ENCODE results near the gene BBS9.

BBS9 gene

DNA sequence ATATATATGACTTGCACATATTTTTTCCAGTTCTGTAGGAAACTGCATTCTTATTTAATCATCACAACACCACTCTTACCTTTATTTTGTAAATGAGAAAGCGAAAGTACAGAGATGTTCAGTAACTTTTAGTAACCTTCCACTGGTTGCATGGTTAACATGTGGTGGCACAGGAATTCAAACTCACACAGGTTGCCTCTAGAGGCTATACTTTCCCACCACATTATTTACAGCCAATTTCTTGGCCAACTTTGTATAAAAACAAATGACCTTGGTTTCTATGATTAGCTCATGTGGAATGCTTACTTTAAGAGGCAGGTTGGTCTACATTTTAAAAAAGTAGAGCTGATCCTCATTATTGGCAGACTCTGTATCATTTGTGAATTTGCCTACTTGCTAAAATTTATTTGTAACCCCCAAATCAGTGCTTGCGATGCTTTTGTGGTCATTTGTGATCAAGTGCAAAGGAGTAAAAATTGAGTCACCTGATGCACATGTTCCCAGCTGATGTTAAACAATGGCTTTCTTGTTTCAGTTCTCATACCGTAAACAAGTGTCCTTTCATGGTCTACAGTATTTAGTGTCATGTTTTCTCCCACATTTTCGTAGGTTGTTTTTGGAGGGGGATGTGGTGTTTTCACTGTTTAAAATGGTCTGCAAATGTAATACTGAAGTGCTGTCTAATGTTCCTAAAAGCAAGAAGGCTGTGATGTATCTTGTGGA lies 14.8 kb downstream of the BBS9 start:
- no peak for DNase-seq (ENCODE audit: low spot score)
- in situ Hi-C loops (cut with MboI; ENCODE audit: low pct_unique_long_range_greater_than_20kb, low sequenced_read_pairs, unreplicated experiment), result no loop called here
- TF ChIP-seq, protein P1, sequence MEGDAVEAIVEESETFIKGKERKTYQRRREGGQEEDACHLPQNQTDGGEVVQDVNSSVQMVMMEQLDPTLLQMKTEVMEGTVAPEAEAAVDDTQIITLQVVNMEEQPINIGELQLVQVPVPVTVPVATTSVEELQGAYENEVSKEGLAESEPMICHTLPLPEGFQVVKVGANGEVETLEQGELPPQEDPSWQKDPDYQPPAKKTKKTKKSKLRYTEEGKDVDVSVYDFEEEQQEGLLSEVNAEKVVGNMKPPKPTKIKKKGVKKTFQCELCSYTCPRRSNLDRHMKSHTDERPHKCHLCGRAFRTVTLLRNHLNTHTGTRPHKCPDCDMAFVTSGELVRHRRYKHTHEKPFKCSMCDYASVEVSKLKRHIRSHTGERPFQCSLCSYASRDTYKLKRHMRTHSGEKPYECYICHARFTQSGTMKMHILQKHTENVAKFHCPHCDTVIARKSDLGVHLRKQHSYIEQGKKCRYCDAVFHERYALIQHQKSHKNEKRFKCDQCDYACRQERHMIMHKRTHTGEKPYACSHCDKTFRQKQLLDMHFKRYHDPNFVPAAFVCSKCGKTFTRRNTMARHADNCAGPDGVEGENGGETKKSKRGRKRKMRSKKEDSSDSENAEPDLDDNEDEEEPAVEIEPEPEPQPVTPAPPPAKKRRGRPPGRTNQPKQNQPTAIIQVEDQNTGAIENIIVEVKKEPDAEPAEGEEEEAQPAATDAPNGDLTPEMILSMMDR (IDR thresholded peaks at IDR 0.05; ENCODE audit: extremely low read depth, insufficient read depth, missing control alignments), result no peak

DNA sequence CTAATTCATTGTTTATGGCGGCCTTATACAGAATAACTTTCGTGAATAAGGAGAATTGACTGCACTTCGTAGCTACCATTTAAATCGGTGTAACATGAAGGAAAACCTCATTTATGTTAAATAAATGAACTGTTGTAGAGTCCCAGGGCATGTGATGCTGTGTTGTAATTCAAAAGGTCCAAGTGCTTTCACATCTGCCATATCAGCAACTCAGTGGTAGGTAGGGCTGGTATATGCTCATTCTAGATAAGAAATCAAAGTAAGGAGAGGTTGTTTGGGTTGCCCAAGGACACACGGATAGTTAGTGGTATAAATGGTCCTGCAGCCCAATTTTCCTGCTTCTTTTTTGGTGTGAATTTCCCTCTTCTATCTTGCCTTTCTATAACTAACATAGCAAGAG lies 15.8 kb downstream of the BBS9 start:
- TF ChIP-seq, protein P1 (IDR thresholded peaks at IDR 0.05; ENCODE audit: extremely low read depth, insufficient read depth, missing control alignments), result no peak
- in situ Hi-C loops (cut with MboI; ENCODE audit: low pct_unique_long_range_greater_than_20kb, low sequenced_read_pairs, unreplicated experiment), result no loop called here
- no peak for DNase-seq (ENCODE audit: low spot score)

DNA sequence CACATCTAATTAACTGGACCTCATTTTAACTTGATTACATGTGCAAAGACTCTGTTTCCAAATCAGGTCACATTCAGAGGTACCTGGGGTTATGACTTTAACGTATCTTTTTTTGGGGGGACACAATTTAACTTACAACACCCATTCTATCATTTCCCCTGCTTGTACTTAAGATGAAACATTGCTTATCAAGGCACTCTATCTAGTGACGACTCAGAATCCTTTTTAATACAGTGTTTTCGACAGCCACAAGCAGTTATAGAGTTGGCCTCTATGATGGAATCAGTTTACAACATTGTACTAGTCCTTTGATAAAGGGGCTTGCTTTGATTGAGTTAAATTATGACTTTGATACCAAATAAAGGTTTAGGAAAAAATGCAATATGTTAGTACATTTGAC lies 22.7 kb downstream of the BBS9 start:
- in situ Hi-C loops (cut with MboI; ENCODE audit: low pct_unique_long_range_greater_than_20kb, low sequenced_read_pairs, unreplicated experiment), result no loop called here
- no peak for DNase-seq (ENCODE audit: low spot score)

DNA sequence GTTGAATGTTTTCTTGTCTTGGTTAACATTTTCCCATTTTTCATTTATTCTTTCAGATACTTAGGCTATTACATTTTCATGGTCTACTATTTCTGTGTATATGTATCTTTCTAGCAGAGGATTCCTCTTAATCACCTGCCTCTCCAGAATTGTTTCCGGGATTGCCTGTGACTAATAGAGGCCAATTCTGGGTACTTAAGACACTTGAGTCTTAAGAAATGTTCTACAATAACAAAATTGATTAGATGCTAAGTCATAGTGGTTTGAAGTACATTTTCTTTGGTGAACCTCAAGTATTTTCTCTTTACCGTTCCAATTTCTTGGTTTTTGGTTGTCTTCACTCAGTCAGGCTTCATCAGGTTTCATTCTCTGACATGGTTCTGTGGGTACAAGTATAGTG lies 26.4 kb downstream of the BBS9 start:
- DNase-seq (ENCODE audit: low spot score), result no peak
- in situ Hi-C loops (cut with MboI; ENCODE audit: low pct_unique_long_range_greater_than_20kb, low sequenced_read_pairs, unreplicated experiment), result no loop called here
- TF ChIP-seq, protein P1 (IDR thresholded peaks at IDR 0.05; ENCODE audit: extremely low read depth, insufficient read depth, missing control alignments), result no peak

More for the DNA sequence above, 22.7 kb downstream of the BBS9 start:
- TF ChIP-seq, protein P1 (IDR thresholded peaks at IDR 0.05; ENCODE audit: extremely low read depth, insufficient read depth, missing control alignments), result no peak

DNA sequence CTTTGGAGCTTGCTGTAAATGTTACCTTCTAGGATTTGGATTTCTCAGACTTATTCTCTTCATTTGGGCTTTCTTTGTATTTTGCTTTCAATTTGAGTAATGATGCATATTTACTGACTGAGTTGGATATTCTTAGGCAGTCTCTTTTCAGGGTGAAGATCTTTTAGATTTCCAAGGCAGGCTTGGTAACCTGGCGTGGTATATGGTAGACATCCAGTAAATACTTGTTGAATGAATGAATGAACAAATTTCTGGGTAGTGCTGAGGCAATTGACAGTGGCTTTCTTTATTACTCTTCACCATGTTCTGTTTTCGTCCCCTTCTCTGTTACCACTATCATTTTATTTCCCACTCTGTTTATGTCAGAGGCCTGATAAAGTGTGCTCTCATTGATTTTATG lies 27.1 kb downstream of the BBS9 start:
- in situ Hi-C loops (cut with MboI; ENCODE audit: low pct_unique_long_range_greater_than_20kb, low sequenced_read_pairs, unreplicated experiment), result no loop called here
- TF ChIP-seq, protein P1 (IDR thresholded peaks at IDR 0.05; ENCODE audit: extremely low read depth, insufficient read depth, missing control alignments), result no peak
- no peak for DNase-seq (ENCODE audit: low spot score)

DNA sequence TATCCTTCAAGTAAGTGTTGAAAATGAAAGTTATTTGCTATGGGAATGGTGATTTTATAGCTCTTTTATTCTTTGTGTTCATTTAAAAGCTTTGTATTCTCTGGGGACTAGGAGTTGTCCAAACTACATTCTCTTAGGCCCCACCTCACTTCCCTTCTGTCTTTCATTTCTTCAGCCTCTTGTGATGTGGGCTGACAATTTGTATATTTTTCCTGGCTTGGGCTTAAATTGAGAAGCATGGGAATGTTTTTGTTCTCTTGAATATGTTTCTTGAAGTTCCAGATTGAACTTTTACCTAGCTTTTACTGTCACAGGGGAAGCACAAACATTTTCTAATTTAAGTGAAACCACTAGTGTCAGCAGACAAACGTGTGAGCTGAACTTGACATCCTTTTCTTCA lies 27.9 kb downstream of the BBS9 start:
- no peak for DNase-seq (ENCODE audit: low spot score)
- in situ Hi-C loops (cut with MboI; ENCODE audit: low pct_unique_long_range_greater_than_20kb, low sequenced_read_pairs, unreplicated experiment), result no loop called here
- TF ChIP-seq, protein P1 (IDR thresholded peaks at IDR 0.05; ENCODE audit: extremely low read depth, insufficient read depth, missing control alignments), result no peak
